LNCaP clone FGC (cell line): ENCODE data around the gene NUDT4.

Experiments used
- DNase-seq: peaks from one replicate; pipeline ENCODE4 v3.0.0-alpha.2; 2011; ENCODE audit warnings: low read depth
- H3K4me3 ChIP-seq: 2 replicates; pipeline ENCODE4 v1.5.1; 2011; ENCODE audit warnings: mild to moderate bottlenecking, low read depth, low read length, control low read depth
- CTCF ChIP-seq: IDR thresholded peaks from 2 replicates; pipeline ENCODE4 v1.5.1; 2012; ENCODE audit warnings: mild to moderate bottlenecking; ENCODE audit not compliant: control insufficient read depth, insufficient read depth; ENCODE audit errors: extremely low read depth

Gene NUDT4

GRCh38 chr12:93365616-93366405 is 11.9 kb upstream of the NUDT4 start:
- H3K4me3 ChIP-seq: no peak overlapping the region
- DNase-seq: no peak
- TF ChIP-seq CTCF: no peak

GRCh38 chr12:93366422-93366821 is 11.3 kb upstream of the NUDT4 start:
- no peak overlapping the region for H3K4me3 ChIP-seq
- no peak for TF ChIP-seq CTCF
- no peak for DNase-seq

- DNase-seq: no peak
- no peak overlapping the region for H3K4me3 ChIP-seq
- no peak for TF ChIP-seq CTCF
Observed at GRCh38 chr12:93368766-93369165, 9.0 kb upstream of the NUDT4 start.

- DNase-seq: no peak
- TF ChIP-seq CTCF: no peak
Observed at GRCh38 chr12:93369505-93369904, 8.2 kb upstream of the NUDT4 start.

GRCh38 chr12:93370947-93371346 is 6.8 kb upstream of the NUDT4 start:
- DNase-seq: no peak
- H3K4me3 ChIP-seq: no peak overlapping the region
- TF ChIP-seq CTCF: no peak

More at GRCh38 chr12:93369505-93369904, 8.2 kb upstream of the NUDT4 start:
- H3K4me3 ChIP-seq: no peak overlapping the region

GRCh38 chr12:93373961-93374656 is 3.6 kb upstream of the NUDT4 start:
- H3K4me3 ChIP-seq: no peak overlapping the region
- TF ChIP-seq CTCF: no peak
- no peak for DNase-seq
